HT-29 (cell line): ENCODE results near the gene ADAM8. TPM values are rescaled to one million over a fixed set of nuclear protein-coding genes. Genes with fewer than 3 reads are reported as not detected.
"Not testable (repeated sequence)": the region's sequence is repeated elsewhere in the genome, so short reads cannot be mapped to it uniquely, and the experiment has no call there.

ENCODE experiments used
- DNase-seq: peaks from one replicate; pipeline ENCODE4 v3.0.0-alpha.2; 2015; ENCODE audit warnings: low spot score
- total RNA-seq: library from RNA; depleted of rRNA; stranded (reverse); fragments of >200 nt; shearing (Covaris generic); gene quantifications from 2 replicates; pipeline ENCODE4 v1.2.3, GENCODE V29; 2014

ADAM8 gene
- total RNA-seq, 1 experiment from 2014 or later, result 78.5 TPM

GRCh38 chr10:133269367-133269766, 7.3 kb downstream of the ADAM8 start:
- no peak for DNase-seq

GRCh38 chr10:133268532-133268931, 8.1 kb downstream of the ADAM8 start:
- no peak for DNase-seq

GRCh38 chr10:133267829-133268228, 8.8 kb downstream of the ADAM8 start:
- no peak for DNase-seq

GRCh38 chr10:133267293-133267692, 9.4 kb downstream of the ADAM8 start:
- DNase-seq, result no peak

GRCh38 chr10:133266056-133266795, 10.4 kb downstream of the ADAM8 start:
- DNase-seq, result no peak

- DNase-seq, result not testable (repeated sequence)
Observed at GRCh38 chr10:133265052-133265451, 11.6 kb downstream of the ADAM8 start.

GRCh38 chr10:133264461-133264860, 12.2 kb downstream of the ADAM8 start:
- DNase-seq, result no peak

- DNase-seq, result no peak
Observed at GRCh38 chr10:133263674-133264073, 13.0 kb downstream of the ADAM8 start.

- no peak for DNase-seq
Observed at GRCh38 chr10:133262696-133263095, 14.0 kb downstream of the ADAM8 start.

- DNase-seq, result peak; percentile 49
Observed at GRCh38 chr10:133261726-133262325, 14.8 kb downstream of the ADAM8 start.

- peak; percentile 50 for DNase-seq
Observed at GRCh38 chr10:133260895-133261725, 15.6 kb downstream of the ADAM8 start.

- no peak for DNase-seq
Observed at GRCh38 chr10:133259602-133259989, 17.1 kb downstream of the ADAM8 start.

- DNase-seq, result peak; percentile 71
Observed at GRCh38 chr10:133258818-133259601, 17.7 kb downstream of the ADAM8 start.

- DNase-seq, result peak; percentile 49
Observed at GRCh38 chr10:133258066-133258817, 18.4 kb downstream of the ADAM8 start.

GRCh38 chr10:133257489-133258065, 19.1 kb downstream of the ADAM8 start:
- DNase-seq, result peak; percentile 77

- no peak for DNase-seq
Observed at GRCh38 chr10:133255323-133255722, 21.3 kb downstream of the ADAM8 start.

- DNase-seq, result no peak
Observed at GRCh38 chr10:133254421-133255120, 22.1 kb downstream of the ADAM8 start.

GRCh38 chr10:133253361-133253955, 23.2 kb downstream of the ADAM8 start:
- no peak for DNase-seq

- DNase-seq, result no peak
Observed at GRCh38 chr10:133252223-133252552, 24.5 kb downstream of the ADAM8 start.
